ENCODE measurements around the gene RALGPS2.
"Not testable (repeated sequence)": the region's sequence is repeated elsewhere in the genome, so short reads cannot be mapped to it uniquely, and the experiment has no call there.

The RALGPS2 gene

GRCh38 chr1:178946855-178947676 lies 222.0 kb downstream of the RALGPS2 start:
- DNase-seq, result no peak

- no peak for DNase-seq
Measured at GRCh38 chr1:178947677-178947981, 222.6 kb downstream of the RALGPS2 start.

GRCh38 chr1:178948676-178949075 lies 223.6 kb downstream of the RALGPS2 start:
- DNase-seq, result no peak

- DNase-seq, result not testable (repeated sequence)
Measured at GRCh38 chr1:178949866-178950265, 224.8 kb downstream of the RALGPS2 start.

- DNase-seq, result no peak
Measured at GRCh38 chr1:178951600-178951999, 226.6 kb downstream of the RALGPS2 start.

GRCh38 chr1:178953034-178953433 lies 228.0 kb downstream of the RALGPS2 start:
- no peak for DNase-seq

GRCh38 chr1:178953538-178954324 lies 228.7 kb downstream of the RALGPS2 start:
- DNase-seq, result no peak

GRCh38 chr1:178954325-178954690 lies 229.3 kb downstream of the RALGPS2 start:
- DNase-seq, result no peak

- DNase-seq, result no peak
Measured at GRCh38 chr1:178954937-178955336, 229.9 kb downstream of the RALGPS2 start.

GRCh38 chr1:178955391-178955954 lies 230.4 kb downstream of the RALGPS2 start:
- DNase-seq, result no peak

GRCh38 chr1:178958491-178958890 lies 233.4 kb downstream of the RALGPS2 start:
- no peak for DNase-seq

GRCh38 chr1:178959543-178960460 lies 234.8 kb downstream of the RALGPS2 start:
- DNase-seq, result no peak

- DNase-seq, result no peak
Measured at GRCh38 chr1:178960482-178961240, 235.6 kb downstream of the RALGPS2 start.

GRCh38 chr1:178961331-178961730 lies 236.3 kb downstream of the RALGPS2 start:
- DNase-seq, result no peak

- no peak for DNase-seq
Measured at GRCh38 chr1:178961868-178962267, 236.8 kb downstream of the RALGPS2 start.

- DNase-seq, result no peak
Measured at GRCh38 chr1:178962853-178963711, 238.0 kb downstream of the RALGPS2 start.

- DNase-seq, result no peak
Measured at GRCh38 chr1:178964469-178965330, 239.7 kb downstream of the RALGPS2 start.

GRCh38 chr1:178966312-178966711 lies 241.3 kb downstream of the RALGPS2 start:
- DNase-seq, result no peak

- no peak for DNase-seq
Measured at GRCh38 chr1:178969226-178969987, 244.4 kb downstream of the RALGPS2 start.

Data from CD4-positive, alpha-beta T cell treated with Interleukin-4 for 4 hours (primary cell).